Kidney (tissue), 14 donors: Measurements from ENCODE around the gene HTRA2. TPM values are rescaled to one million over a fixed set of nuclear protein-coding genes. Genes with fewer than 3 reads are reported as not detected.

ENCODE experiments used
- DNase-seq, 5 donors: peaks; one replicate each; pipeline ENCODE4 v3.0.0-alpha.2; 2013 to 2020
- FAIRE-seq: peaks from 2 replicates; lab custom pipeline; 2012; peaks lifted over from hg19 to GRCh38; lab: Jason Lieb, UNC
- H3K27ac ChIP-seq, 2 donors: one replicate each; pipeline ENCODE4 v1.7.0; 2013; ENCODE audit warnings: low read depth in 2 of 2, low read length in 2 of 2, inconsistent platforms in 1 of 2
- H3K27me3 ChIP-seq: one replicate; pipeline ENCODE4 v1.7.1; 2013; ENCODE audit warnings: low read length, inconsistent platforms; ENCODE audit not compliant: control insufficient read depth, insufficient read depth
- H3K36me3 ChIP-seq, 3 donors: one replicate each; pipeline versions ENCODE4 v1.7.0 to v1.7.1; 2013; ENCODE audit warnings: low read length in 3 of 3, control low read depth in 1 of 3, inconsistent platforms in 1 of 3; ENCODE audit not compliant: insufficient read depth in 3 of 3, control insufficient read depth in 2 of 3
- H3K4me1 ChIP-seq, 3 donors: one replicate each; pipeline versions ENCODE4 v1.7.0 to v1.7.1; 2013; ENCODE audit warnings: low read length in 3 of 3, inconsistent platforms in 1 of 3, low read depth in 1 of 3; ENCODE audit not compliant: control insufficient read depth in 2 of 3, insufficient read depth in 2 of 3
- H3K4me3 ChIP-seq, 3 donors: one replicate each; pipeline versions ENCODE4 v1.7.0 to v1.8.1; 2013; ENCODE audit warnings: low read length in 3 of 3, control low read depth in 1 of 3, inconsistent platforms in 1 of 3
- H3K9ac ChIP-seq, 3 donors: one replicate each; pipeline versions ENCODE4 v1.7.0 to v1.7.1; 2013; ENCODE audit warnings: low read length in 3 of 3, control low read depth in 1 of 3, inconsistent platforms in 1 of 3
- H3K9me3 ChIP-seq, 3 donors: one replicate each; pipeline versions ENCODE4 v1.7.0 to v1.7.1; 2013; ENCODE audit warnings: low read length in 3 of 3, control low read depth in 1 of 3, inconsistent platforms in 1 of 3; ENCODE audit not compliant: control insufficient read depth in 2 of 3, insufficient read depth in 1 of 3
- intact Hi-C: fragments of 100-400 bp; cut with DNase I; formaldehyde crosslinking; loops from one replicate; pipeline ENCODE4 v1.11.1; 2022
- polyA plus RNA-seq: library from polyadenylated mRNA; stranded (reverse); fragments of 350-450 nt; fragmentation: Illumina TruSeq; extraction: RNeasy Lipid Tissue Mini Kit (QIAGEN cat#74804); gene quantifications from one replicate; pipeline ENCODE4 v1.2.3, GENCODE V29; 2014; ENCODE audit warnings: low read depth, low replicate concordance; ENCODE audit not compliant: insufficient read depth
- total RNA-seq: library from RNA; stranded (reverse); fragmentation: NEBNext Ultra II Directional; extraction: Animal tissue kit (Norgen Biotek cat#: 25700); gene quantifications from one replicate; pipeline ENCODE4 v1.2.1, GENCODE V29; 2021
- TF ChIP-seq, protein P1 (sequence below): IDR thresholded peaks from 3 replicates; pipeline ENCODE4 v1.5.1; 2012; ENCODE audit warnings: mild to moderate bottlenecking, moderate library complexity, borderline replicate concordance; ENCODE audit not compliant: insufficient read depth; ENCODE audit errors: extremely low read depth
- donor health status: control.
- donor health status: control.
- donor health status: control.
- donor health status: control.
- donor health status: control.
- donor health status: DM: yes; HTN: yes; CAD: no.
- donor health status: Normal renal cell carcinoma (clear cell type).

HTRA2 gene
- total and polyA plus RNA-seq, 2 donors from 2014 or later = 30.8 to 44.2 TPM

GRCh38 chr2:74486141-74486540 lies 43.6 kb upstream of the HTRA2 start:
- Histone ChIP-seq H3K4me3 (no peak overlapping the region), H3K4me1 (peaks cover 0 to 13% (median 6%) of the 10 kb centered on the region in 3 donors), H3K9ac (no peak overlapping the region), H3K27ac (no peak overlapping the region), H3K9me3 (no peaks in the 10 kb centered on the region), H3K27me3 (no peaks in the 10 kb centered on the region), H3K36me3 (peaks cover 0 to 13% (median 11%) of the 10 kb centered on the region in 3 donors)
- DNase-seq = no peak
- FAIRE-seq = no peak
- TF ChIP-seq, protein P1, sequence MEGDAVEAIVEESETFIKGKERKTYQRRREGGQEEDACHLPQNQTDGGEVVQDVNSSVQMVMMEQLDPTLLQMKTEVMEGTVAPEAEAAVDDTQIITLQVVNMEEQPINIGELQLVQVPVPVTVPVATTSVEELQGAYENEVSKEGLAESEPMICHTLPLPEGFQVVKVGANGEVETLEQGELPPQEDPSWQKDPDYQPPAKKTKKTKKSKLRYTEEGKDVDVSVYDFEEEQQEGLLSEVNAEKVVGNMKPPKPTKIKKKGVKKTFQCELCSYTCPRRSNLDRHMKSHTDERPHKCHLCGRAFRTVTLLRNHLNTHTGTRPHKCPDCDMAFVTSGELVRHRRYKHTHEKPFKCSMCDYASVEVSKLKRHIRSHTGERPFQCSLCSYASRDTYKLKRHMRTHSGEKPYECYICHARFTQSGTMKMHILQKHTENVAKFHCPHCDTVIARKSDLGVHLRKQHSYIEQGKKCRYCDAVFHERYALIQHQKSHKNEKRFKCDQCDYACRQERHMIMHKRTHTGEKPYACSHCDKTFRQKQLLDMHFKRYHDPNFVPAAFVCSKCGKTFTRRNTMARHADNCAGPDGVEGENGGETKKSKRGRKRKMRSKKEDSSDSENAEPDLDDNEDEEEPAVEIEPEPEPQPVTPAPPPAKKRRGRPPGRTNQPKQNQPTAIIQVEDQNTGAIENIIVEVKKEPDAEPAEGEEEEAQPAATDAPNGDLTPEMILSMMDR = no peak
- intact Hi-C loops = loop anchor here (5.0 kb wide), 1 partner anchor 101 kb away; no protein-coding TSS in a partner anchor

DNA sequence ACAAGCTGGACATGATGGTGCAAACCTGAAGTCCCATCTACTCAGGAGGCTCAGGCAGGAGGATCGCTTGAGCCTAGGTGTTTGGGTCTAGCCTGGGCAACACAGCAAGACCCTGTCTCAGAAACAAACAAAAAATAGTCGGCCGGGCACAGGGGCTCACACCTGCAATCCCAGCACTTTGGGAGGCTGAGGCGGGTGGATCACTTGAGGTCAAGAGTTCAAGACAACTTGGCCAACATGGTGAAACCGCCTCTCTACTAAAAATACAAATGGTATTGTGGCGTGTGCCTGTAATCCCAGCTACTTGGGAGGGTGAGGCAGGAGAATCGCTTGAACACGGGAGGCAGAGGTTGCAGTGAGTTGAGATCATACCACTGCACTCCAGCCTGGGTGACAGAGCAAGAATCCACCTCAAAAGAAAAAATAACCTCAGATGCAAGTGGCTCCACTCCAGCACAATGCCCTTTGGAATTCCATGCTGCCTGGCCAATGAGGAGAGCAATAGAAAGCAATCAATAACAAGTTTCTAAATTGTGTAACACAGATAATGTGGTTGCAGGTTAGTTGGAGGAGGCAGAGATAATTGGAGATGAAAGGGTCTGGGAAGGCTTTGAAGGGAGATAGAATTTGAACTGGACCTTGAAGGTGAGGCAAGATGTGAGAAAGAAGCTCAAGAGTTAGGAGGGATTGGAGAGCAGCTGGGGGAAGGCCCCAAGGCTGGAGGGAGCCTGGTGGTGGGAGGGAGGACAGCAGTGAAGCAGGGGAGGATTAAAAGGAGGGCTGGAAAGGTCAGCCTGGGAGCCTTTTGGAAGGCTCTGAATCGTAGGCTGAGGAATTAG lies 40.9 kb upstream of the HTRA2 start:
- intact Hi-C loops = loop anchor here (5.0 kb wide), 1 partner anchor 98 kb away; no protein-coding TSS in a partner anchor
- FAIRE-seq (no peak), DNase-seq (no peak)
- no peaks in the 10 kb centered on the region for H3K27me3 ChIP-seq
- H3K4me1 ChIP-seq = no peaks in the 10 kb centered on the region
- peaks cover 0 to 30% (median 28%) of the 10 kb centered on the region in 3 donors for H3K36me3 ChIP-seq
- no peak overlapping the region for H3K4me3 ChIP-seq
- TF ChIP-seq, protein P1 = no peak
- H3K9ac ChIP-seq = no peak overlapping the region
- H3K9me3 ChIP-seq = no peaks in the 10 kb centered on the region
- no peak overlapping the region for H3K27ac ChIP-seq

DNA sequence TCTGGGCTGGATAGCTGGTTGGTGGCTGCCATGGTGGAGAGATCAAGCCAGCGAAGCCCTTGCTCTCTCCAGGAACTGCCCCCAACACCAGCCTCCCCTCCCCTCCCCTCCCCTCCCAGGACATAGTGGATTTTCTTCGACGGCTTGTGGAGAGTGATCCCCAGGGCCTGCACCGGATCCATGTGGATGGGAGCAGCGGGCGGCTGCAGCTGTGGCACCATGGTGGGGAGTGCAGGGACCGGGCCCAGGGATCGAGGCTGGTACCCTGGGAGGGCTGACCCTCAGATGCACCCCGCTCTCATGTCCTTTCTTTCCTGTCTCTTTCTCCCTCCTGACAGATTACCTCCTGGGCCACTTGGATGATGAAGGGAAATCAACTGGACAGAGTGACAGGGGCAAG lies 39.8 kb upstream of the HTRA2 start:
- TF ChIP-seq, protein P1 = no peak
- DNase-seq = no peak
- no peak for FAIRE-seq
- Histone ChIP-seq H3K27ac (no peak overlapping the region), H3K9ac (no peak overlapping the region), H3K36me3 (peaks cover 0 to 30% (median 28%) of the 10 kb centered on the region in 3 donors), H3K4me1 (no peaks in the 10 kb centered on the region), H3K27me3 (no peaks in the 10 kb centered on the region), H3K9me3 (no peaks in the 10 kb centered on the region), H3K4me3 (no peak overlapping the region)
- intact Hi-C loops = loop anchor here (5.0 kb wide), 1 partner anchor 97 kb away; no protein-coding TSS in a partner anchor
